Measurements from ENCODE around the gene VSTM2B.
"Not testable (repeated sequence)": the region's sequence is repeated elsewhere in the genome, so short reads cannot be mapped to it uniquely, and the experiment has no call there.

VSTM2B gene

DNA sequence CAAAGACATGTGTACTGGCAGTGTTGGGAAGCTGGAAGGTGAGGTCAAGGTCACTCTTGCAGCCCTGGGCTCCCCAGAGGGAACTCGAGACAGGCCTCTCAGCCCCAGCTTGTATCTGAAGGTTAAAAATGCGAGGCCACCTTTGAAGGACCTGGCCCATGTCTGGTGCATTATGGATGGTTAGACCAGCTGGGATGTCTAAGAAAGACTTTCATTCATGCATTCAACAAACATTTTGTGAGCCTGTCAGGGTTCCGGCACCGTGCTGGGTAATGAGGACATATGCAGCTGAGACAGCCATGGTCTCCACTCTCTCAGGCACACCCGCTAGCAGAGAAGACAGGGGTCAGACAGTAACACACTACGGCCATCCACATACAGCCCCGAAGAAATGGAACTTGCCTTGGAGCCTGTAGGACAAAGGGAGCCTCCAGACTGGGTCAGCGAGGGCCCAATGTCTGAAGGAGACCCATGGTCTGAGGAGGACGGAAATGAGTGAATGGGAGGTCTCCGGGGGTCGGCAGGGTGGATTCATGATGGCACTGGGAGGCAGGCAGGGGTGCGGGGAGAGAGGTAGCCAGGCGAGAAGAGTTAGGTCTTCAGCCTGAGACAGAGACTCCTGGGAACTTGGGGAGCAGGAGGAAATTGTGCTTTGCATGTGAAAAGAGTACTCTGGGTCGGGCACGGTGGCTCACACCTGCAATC, 19.0 kb downstream of the VSTM2B start:
- TF ChIP-seq, protein P1, sequence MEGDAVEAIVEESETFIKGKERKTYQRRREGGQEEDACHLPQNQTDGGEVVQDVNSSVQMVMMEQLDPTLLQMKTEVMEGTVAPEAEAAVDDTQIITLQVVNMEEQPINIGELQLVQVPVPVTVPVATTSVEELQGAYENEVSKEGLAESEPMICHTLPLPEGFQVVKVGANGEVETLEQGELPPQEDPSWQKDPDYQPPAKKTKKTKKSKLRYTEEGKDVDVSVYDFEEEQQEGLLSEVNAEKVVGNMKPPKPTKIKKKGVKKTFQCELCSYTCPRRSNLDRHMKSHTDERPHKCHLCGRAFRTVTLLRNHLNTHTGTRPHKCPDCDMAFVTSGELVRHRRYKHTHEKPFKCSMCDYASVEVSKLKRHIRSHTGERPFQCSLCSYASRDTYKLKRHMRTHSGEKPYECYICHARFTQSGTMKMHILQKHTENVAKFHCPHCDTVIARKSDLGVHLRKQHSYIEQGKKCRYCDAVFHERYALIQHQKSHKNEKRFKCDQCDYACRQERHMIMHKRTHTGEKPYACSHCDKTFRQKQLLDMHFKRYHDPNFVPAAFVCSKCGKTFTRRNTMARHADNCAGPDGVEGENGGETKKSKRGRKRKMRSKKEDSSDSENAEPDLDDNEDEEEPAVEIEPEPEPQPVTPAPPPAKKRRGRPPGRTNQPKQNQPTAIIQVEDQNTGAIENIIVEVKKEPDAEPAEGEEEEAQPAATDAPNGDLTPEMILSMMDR (IDR thresholded peaks at IDR 0.05; ENCODE audit: low read depth, low read length) = no peak
- DNase-seq (ENCODE audit: extremely low read depth, low read depth) = no peak

DNA sequence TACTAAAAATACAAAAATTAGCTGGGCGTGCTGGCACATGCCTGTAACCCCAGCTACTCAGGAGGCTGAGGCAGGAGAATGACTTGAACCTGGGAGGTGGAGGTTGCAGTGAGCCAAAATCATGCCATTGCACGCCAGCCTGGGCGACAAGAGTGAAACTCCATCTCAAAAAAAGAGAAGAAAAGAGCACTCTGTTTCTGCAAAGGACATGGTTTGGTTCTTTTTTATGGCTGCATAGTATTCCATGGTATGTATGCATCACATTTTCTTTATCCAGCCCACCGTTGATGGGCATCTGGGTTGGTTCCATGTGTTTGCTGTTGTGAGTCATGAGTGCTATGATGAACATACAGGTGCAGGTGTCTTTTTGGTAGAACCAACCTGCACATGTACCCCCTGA, 19.7 kb downstream of the VSTM2B start:
- DNase-seq (ENCODE audit: extremely low read depth, low read depth) = not testable (repeated sequence)

- TF ChIP-seq, protein P1 (IDR thresholded peaks at IDR 0.05; ENCODE audit: low read depth, low read length) = no peak
- DNase-seq (ENCODE audit: extremely low read depth, low read depth) = no peak
These were observed 20.2 kb downstream of the VSTM2B start for GRCh38 chr19:29545866-29546582.

DNA sequence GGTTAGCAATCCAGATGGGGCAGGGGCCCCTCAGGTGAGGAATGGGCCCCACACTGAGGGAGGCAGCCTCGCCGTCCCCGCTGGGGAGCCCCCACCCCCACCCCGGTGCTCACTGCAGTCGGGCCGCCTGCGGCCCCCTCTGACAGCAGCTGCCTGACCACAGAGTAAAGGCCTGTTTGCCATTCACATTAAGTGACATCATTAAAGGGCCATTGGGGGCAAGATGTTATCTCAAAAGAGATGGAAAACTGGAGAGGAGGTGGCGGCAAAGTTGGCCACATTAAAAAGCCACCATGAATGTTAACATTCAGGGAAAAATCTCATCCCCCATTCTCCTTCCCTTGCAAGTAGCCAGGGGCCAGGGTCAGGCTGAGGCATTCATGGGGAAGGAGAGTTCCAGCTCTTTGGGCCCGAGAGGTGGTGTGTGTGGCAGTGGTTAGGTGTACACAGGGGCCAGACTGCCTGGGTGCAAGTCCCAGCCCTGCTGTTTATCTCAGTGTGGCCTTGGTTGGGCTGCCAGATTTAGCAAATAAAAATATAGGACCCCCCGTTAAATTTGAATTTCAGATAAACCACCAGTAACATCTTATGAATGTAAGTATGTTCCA, 20.9 kb downstream of the VSTM2B start:
- no peak for DNase-seq (ENCODE audit: extremely low read depth, low read depth)

GRCh38 chr19:29547361-29547960, 21.7 kb downstream of the VSTM2B start:
- TF ChIP-seq, protein P1 (IDR thresholded peaks at IDR 0.05; ENCODE audit: low read depth, low read length) = no peak
- no peak for DNase-seq (ENCODE audit: extremely low read depth, low read depth)

More for the DNA sequence above, 20.9 kb downstream of the VSTM2B start:
- TF ChIP-seq, protein P1 (IDR thresholded peaks at IDR 0.05; ENCODE audit: low read depth, low read length) = no peak

DNA sequence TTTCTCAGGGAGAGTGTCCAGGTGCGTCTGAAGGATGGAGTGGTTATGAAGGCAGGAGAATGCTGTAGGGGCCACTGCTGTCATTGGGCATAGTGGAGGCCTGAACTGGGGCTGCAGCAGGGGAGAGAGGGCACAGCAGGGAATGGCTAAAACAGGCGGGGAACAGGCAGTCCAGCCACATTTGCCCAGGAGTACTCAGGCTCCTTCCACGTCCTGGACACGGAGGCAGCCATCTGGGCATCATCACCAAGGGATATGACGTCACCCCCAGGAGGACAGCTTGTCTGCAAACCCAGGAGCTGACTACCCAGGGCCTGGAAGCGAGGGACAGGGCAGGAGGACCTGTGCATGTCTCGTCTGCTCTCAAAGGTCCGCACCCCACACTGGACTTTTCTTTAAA, 22.2 kb downstream of the VSTM2B start:
- TF ChIP-seq, protein P1 (IDR thresholded peaks at IDR 0.05; ENCODE audit: low read depth, low read length) = no peak

GRCh38 chr19:29548483-29549085, 22.8 kb downstream of the VSTM2B start:
- TF ChIP-seq, protein P1 (IDR thresholded peaks at IDR 0.05; ENCODE audit: low read depth, low read length) = no peak
- no peak for DNase-seq (ENCODE audit: extremely low read depth, low read depth)

More for the DNA sequence above, 22.2 kb downstream of the VSTM2B start:
- no peak for DNase-seq (ENCODE audit: extremely low read depth, low read depth)

All from AG09319 (cell line).